HG03175 (cell line): ENCODE results near the gene ST6GALNAC6.
A peak's percentile ranks its signal among the peaks of the same experiment; 100 is the strongest.

Experiments used
- ATAC-seq: cut with Tn5 transposase; IDR thresholded peaks from one replicate; pipeline ENCODE4 v1.9.1; 2021; ENCODE audit warnings: mild to moderate bottlenecking, moderate library complexity; ENCODE audit not compliant: unreplicated experiment

Gene ST6GALNAC6

GRCh38 chr9:127917603-127918002 is 18.2 kb upstream of the ST6GALNAC6 start:
- ATAC-seq: peak; percentile 33

GRCh38 chr9:127916720-127917581 is 17.5 kb upstream of the ST6GALNAC6 start, which contains the start of gene ST6GALNAC4:
Gene ST6GALNAC4, minus strand, starts transcription at chr9:127917041. Its CDS starts 622 bp downstream, at chr9:127916419.
- ATAC-seq: peak; percentile 73

- ATAC-seq: no peak
Observed at GRCh38 chr9:127915801-127916719, 16.7 kb upstream of the ST6GALNAC6 start.

- no peak for ATAC-seq
Observed at GRCh38 chr9:127915325-127915752, 15.9 kb upstream of the ST6GALNAC6 start.

- ATAC-seq: no peak
Observed at GRCh38 chr9:127913682-127914081, 14.3 kb upstream of the ST6GALNAC6 start.

- no peak for ATAC-seq
Observed at GRCh38 chr9:127912882-127913281, 13.5 kb upstream of the ST6GALNAC6 start.

GRCh38 chr9:127912296-127912695 is 12.9 kb upstream of the ST6GALNAC6 start:
- no peak for ATAC-seq

- no peak for ATAC-seq
Observed at GRCh38 chr9:127910613-127911205, 11.3 kb upstream of the ST6GALNAC6 start.

GRCh38 chr9:127909839-127910273 is 10.5 kb upstream of the ST6GALNAC6 start:
- no peak for ATAC-seq

GRCh38 chr9:127908660-127908926 is 9.2 kb upstream of the ST6GALNAC6 start:
- ATAC-seq: no peak

GRCh38 chr9:127907867-127908659 is 8.7 kb upstream of the ST6GALNAC6 start:
- ATAC-seq: no peak

- peak; percentile 26 for ATAC-seq
Observed at GRCh38 chr9:127905788-127906191, 6.4 kb upstream of the ST6GALNAC6 start.

GRCh38 chr9:127905004-127905728 is 5.8 kb upstream of the ST6GALNAC6 start:
- ATAC-seq: no peak

GRCh38 chr9:127904561-127905003 is 5.2 kb upstream of the ST6GALNAC6 start:
- ATAC-seq: no peak

GRCh38 chr9:127903557-127904475 is 4.4 kb upstream of the ST6GALNAC6 start:
- ATAC-seq: no peak

- no peak for ATAC-seq
Observed at GRCh38 chr9:127898433-127899127, 823 bp downstream of the ST6GALNAC6 start.

- no peak for ATAC-seq
Observed at GRCh38 chr9:127897193-127897692, 2.2 kb downstream of the ST6GALNAC6 start.
